CD4-positive, alpha-beta T cell treated with Interleukin-15 for 4 hours (primary cell): ENCODE data around the gene KCNN1.
"Not testable (repeated sequence)": the region's sequence is repeated elsewhere in the genome, so short reads cannot be mapped to it uniquely, and the experiment has no call there.

ENCODE experiments used
- DNase-seq: peaks from one replicate; pipeline ENCODE4 v3.0.0-alpha.2; 2020; ENCODE audit warnings: low spot score

KCNN1 gene

GRCh38 chr19:17969096-17969792 lies 2.3 kb downstream of the KCNN1 start:
- DNase-seq = no peak

- DNase-seq = no peak
These were observed 5.3 kb downstream of the KCNN1 start for GRCh38 chr19:17972230-17972629.

GRCh38 chr19:17973759-17974158 lies 6.9 kb downstream of the KCNN1 start:
- no peak for DNase-seq

- DNase-seq = no peak
These were observed 7.6 kb downstream of the KCNN1 start for GRCh38 chr19:17974551-17974950.

GRCh38 chr19:17975032-17975431 lies 8.1 kb downstream of the KCNN1 start:
- DNase-seq = no peak

GRCh38 chr19:17977021-17977420 lies 10.1 kb downstream of the KCNN1 start:
- DNase-seq = no peak

GRCh38 chr19:17977488-17977887 lies 10.6 kb downstream of the KCNN1 start:
- no peak for DNase-seq

- DNase-seq = no peak
These were observed 14.7 kb downstream of the KCNN1 start for GRCh38 chr19:17981611-17982010.

- DNase-seq = no peak
These were observed 15.5 kb downstream of the KCNN1 start for GRCh38 chr19:17982430-17982829.

- no peak for DNase-seq
These were observed 18.3 kb downstream of the KCNN1 start for GRCh38 chr19:17985037-17985818.

- not testable (repeated sequence) for DNase-seq
These were observed 19.7 kb downstream of the KCNN1 start for GRCh38 chr19:17986569-17986968.

- no peak for DNase-seq
These were observed 21.3 kb downstream of the KCNN1 start for GRCh38 chr19:17988161-17988560.

GRCh38 chr19:17989425-17990094 lies 22.7 kb downstream of the KCNN1 start:
- no peak for DNase-seq

- no peak for DNase-seq
These were observed 26.3 kb downstream of the KCNN1 start for GRCh38 chr19:17993076-17993813.

GRCh38 chr19:17996826-17997316 lies 30.0 kb downstream of the KCNN1 start:
- peak; percentile 88 for DNase-seq

- no peak for DNase-seq
These were observed 31.3 kb downstream of the KCNN1 start for GRCh38 chr19:17997969-17998826.

- DNase-seq = no peak
These were observed 31.9 kb downstream of the KCNN1 start for GRCh38 chr19:17998827-17999150.

GRCh38 chr19:17999684-18000479 lies 33.0 kb downstream of the KCNN1 start:
- no peak for DNase-seq

GRCh38 chr19:18000480-18000914 lies 33.6 kb downstream of the KCNN1 start:
- no peak for DNase-seq
